Glomerular endothelial cell (primary cell): ENCODE measurements around the gene DSN1. TPM values are rescaled to one million over a fixed set of nuclear protein-coding genes. Genes with fewer than 3 reads are reported as not detected.

Experiments used
- DNase-seq: peaks from one replicate; pipeline ENCODE4 v3.0.0-alpha.2; 2011; ENCODE audit warnings: low read depth, low spot score; ENCODE audit errors: extremely low read depth
- total RNA-seq: library from RNA; depleted of rRNA; stranded (reverse); fragments of >200 nt; gene quantifications from 2 replicates; pipeline ENCODE4 v1.2.3, GENCODE V29; 2015

The DSN1 gene
- total RNA-seq, 1 donor from 2014 or later, result 13.3 TPM

DNA sequence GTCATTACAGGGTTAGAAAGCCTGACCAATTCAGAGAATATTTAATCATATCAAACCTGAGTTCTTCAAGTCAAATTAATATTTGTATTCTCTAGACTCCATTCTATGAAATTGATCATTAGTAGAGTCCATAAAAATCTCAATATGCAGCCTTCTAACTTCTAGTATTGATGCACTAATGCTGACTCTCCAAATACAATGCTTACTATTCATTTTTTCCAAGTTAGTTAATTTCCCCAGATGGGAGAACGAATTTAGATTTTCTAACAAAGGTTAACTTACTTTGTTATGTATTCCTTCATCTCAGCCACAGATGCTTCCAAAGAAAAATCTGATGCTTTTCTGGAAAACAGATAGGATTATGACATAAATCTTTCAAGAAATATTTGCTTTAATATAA, 15.3 kb downstream of the DSN1 start:
- no peak for DNase-seq

GRCh38 chr20:36756496-36756895, 17.1 kb downstream of the DSN1 start:
- no peak for DNase-seq

DNA sequence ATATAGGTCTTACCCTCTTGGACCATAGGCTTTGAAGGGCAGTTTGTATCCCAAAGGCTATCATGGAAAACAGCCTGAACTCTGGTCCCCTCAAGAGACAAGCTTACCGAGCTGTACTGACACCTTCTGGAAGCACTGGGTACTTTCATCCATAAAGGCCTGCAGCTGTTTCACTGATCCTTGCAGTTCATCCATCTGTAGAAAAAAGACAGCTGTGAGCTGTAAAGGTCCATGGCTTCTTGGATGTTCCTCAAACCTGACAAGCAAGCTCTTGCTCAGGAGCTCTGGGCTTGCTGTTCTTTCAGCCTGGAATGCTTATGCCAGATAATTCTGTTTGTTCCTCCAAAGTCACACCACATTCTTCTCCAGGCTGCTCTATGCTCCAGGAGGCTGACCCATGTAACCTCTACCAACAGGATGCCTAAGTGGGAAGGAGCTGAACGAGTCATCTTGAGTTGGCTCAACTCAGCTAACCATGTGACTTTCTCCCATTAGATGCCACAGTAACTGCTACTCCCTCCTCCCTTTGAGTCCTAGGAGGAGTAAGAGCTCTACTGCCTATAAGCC, 18.8 kb downstream of the DSN1 start:
- no peak for DNase-seq

DNA sequence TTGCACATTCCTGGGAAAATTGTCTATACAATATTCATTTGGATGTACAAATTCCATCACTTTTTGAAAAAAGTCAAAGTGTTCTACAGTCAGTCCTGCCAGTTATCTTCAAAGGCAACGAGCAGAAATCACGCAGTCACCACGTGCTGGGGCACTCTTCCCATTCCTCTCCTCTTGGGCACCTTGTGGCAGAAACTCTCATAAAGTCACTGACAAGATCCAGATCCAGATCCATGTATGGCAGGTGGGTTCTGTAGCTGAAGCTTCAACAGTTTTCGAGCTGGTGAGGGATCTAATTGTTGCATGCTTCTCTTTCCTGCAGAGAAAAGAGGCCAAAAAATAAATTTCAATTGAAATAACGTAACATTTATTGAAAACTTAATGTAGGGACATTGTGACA, 21.0 kb downstream of the DSN1 start:
- DNase-seq, result no peak

GRCh38 chr20:36745927-36746659, 27.5 kb downstream of the DSN1 start, which contains the start of gene NDRG3:
Gene NDRG3 (minus strand): TSS chr20:36746090. CDS start chr20:36721735, 24,355 bp downstream.
- DNase-seq, result peak; percentile 60

DNA sequence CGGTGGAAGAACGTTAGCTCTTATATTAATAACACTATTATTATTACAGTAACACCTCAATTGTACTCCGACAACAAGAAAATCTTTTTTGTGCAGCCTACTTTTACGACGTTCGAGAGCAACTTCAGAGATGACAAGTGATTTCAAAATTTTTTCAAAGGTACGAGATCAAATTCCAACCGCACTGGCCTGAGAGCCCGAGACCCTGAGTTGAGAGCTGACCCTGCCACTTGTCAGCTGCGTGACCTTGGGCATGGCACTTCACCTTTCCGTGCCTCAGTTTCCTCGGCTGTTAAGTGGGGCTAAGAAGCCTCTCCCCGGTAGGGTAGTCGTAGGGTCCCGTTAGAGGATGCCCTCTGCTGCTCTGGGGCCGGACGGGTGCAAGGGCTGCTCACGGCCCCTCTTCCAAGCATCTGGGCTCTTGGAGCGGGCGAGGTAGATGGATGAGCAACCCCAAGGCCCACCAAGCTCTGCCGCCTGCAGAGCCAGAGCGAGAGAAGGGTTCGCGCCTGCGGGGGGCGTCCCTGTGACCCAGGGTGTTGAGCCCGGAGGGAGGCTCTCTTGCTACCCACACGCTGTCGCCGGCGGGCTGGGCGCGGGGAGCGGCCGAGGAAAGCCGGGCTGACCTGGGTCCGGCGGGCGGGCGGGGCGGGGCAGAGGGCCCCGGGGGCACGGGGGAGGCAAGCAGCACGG, 28.2 kb downstream of the DSN1 start:
- no peak for DNase-seq

- DNase-seq, result no peak
Measured at GRCh38 chr20:36744764-36745191, 28.8 kb downstream of the DSN1 start.

DNA sequence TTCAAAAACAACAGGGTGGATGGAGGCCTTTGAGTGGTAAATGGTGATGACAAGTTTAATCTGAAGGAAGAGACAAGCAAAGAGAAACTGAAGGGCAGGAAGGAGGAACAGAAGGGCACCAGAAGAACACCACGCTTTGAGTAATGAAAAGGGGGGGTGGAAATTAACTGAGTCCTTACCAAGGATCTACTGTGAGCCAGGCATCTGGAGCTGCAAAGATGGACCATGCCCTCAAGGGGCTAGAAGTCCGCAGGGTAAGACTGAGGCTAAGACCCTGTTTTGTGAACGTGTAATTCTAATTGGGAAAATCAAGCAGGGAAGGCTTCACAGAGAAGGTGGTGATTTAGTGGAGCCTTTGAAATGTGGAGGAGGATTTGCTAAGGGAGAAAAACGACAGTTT, 29.3 kb downstream of the DSN1 start:
- DNase-seq, result no peak

DNA sequence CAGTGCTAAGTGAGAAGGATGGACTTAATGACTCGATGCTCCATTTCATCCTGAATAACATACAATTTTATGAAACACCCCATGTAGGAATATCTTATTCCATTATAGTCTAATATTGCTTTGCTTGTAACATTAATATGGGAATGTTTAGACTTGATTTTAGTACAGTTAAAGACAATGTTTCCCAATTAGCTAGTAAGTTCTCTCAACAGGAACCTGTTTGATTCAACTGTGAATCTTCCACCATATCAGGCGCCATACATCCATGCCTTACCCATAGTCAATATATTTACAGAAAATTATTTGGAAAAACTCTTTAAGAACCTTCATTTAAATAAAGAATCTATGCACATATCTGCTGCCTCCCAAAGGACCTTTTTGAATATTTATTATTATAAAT, 31.0 kb downstream of the DSN1 start:
- no peak for DNase-seq

DNA sequence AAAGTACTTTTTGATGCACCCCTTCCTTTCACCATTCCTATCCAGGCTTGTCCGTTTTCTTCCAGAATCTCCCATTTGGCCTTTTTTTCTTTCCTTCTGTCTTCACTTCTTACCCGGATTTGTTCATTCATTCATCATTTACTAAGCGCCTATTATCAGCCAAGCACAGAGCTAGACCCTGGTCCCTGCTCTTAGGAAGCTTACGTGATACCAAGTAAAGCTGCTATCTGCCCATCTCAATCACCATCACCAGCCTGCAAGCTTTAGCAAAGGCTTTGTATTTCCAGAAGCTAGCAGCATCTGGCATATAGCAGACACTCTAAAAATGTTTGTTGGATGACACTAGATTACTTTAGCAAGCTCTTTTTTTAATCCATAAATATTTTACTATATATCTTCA, 32.5 kb downstream of the DSN1 start:
- DNase-seq, result no peak

- DNase-seq, result no peak
Measured at GRCh38 chr20:36737183-36737499, 36.4 kb downstream of the DSN1 start.

- no peak for DNase-seq
Measured at GRCh38 chr20:36736451-36737182, 36.9 kb downstream of the DSN1 start.

GRCh38 chr20:36732456-36732855, 41.1 kb downstream of the DSN1 start:
- DNase-seq, result no peak

- DNase-seq, result no peak
Measured at GRCh38 chr20:36728986-36729385, 44.6 kb downstream of the DSN1 start.

GRCh38 chr20:36726168-36726567, 47.4 kb downstream of the DSN1 start:
- no peak for DNase-seq

DNA sequence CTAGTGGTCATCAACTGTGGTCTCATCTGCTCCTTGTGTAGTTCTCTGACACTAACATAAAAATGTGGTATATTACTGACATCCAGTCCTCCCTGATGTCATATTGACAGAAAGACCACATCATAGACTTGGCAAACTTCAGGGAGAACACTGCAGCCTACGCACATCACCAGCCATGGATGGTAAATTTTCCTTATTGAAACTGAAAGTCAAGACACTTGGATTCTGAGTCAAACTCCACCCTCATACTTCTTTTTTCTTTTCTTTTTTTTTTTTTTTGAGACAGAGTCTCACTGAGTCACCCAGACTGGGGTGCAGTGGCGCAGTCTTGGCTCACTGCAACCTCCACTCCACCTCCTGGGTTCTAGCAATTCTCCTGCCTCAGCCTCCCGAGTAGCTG, 53.1 kb downstream of the DSN1 start:
- no peak for DNase-seq

- no peak for DNase-seq
Measured at GRCh38 chr20:36717657-36718056, 55.9 kb downstream of the DSN1 start.

DNA sequence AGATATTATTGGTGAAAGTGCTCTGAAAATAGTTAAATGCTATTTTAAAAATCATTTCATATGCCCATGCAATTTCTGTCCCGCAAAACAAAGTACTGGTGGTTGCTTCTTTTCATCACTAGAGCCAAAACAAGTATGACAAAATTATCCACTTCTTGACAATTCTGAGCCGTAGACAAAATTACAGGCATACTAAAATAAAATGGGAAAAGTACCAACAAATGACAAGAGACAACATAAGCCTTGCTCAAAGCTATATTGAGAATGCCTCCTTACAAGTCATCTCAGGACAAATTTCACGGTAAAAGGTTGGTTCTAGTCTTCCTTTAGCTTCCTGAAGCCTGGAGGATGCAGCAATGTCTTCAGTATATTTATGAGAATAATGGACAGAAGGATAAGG, 56.5 kb downstream of the DSN1 start:
- DNase-seq, result no peak

DNA sequence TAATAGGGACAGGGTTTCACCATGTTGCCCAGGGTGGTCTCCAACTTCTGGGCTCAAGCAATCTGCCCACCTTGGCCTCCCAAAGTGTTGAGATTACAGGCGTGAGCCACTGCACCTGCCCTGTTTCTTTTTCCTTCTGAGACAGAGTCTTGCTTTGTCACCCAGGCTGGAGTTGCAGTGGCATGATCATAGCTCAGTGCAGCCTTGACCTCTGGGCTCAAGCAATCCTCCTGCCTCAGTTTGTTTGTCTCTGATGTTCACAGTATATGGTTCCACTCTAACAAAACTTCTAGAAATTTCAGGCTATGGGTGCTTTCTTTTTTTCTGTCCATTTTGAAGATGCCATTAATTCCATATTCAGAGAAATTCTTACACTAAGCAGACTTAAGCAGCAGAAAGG, 60.8 kb downstream of the DSN1 start:
- DNase-seq, result no peak

- no peak for DNase-seq
Measured at GRCh38 chr20:36709126-36709525, 64.4 kb downstream of the DSN1 start.

- DNase-seq, result no peak
Measured at GRCh38 chr20:36703530-36703929, 70.0 kb downstream of the DSN1 start.
